Heart right ventricle (tissue), 16 donors: ENCODE results near the gene ZNF668. TPM values are rescaled to one million over a fixed set of nuclear protein-coding genes. Genes with fewer than 3 reads are reported as not detected.
"Not testable (repeated sequence)": the region's sequence is repeated elsewhere in the genome, so short reads cannot be mapped to it uniquely, and the experiment has no call there.

Experiments used
- ATAC-seq, 8 donors: fragments of 200-7000 bp; cut with Tn5 transposase; one replicate each; pipeline ENCODE4 v1.9.1; 2020; ENCODE audit warnings: mild to moderate bottlenecking in 8 of 8, moderate library complexity in 8 of 8, moderate number of reproducible peaks in 1 of 8
- DNase-seq, 2 donors: peaks; one replicate each; pipeline ENCODE4 v3.0.0-alpha.2; 2020
- H3K27ac ChIP-seq, 10 donors: fragments of 200-600 bp; sonication (generic) in 2 of 10; one replicate each; pipeline versions ENCODE4 v1.5.0 to v1.8.0; 2020 to 2022; ENCODE audit warnings: mild to moderate bottlenecking in 3 of 10
- H3K27me3 ChIP-seq, 7 donors: fragments of 200-600 bp; one replicate each; pipeline ENCODE4 v1.8.0; 2021 to 2022; ENCODE audit warnings: mild to moderate bottlenecking in 2 of 7
- H3K36me3 ChIP-seq, 9 donors: fragments of 200-600 bp; sonication (generic) in 1 of 9; one replicate each; pipeline versions ENCODE4 v1.5.0 to v1.8.0; 2020 to 2022; ENCODE audit warnings: mild to moderate bottlenecking in 2 of 9
- H3K4me1 ChIP-seq, 9 donors: fragments of 200-600 bp; sonication (generic) in 1 of 9; one replicate each; pipeline versions ENCODE4 v1.5.0 to v1.8.0; 2020 to 2022; ENCODE audit warnings: mild to moderate bottlenecking in 4 of 9
- H3K4me3 ChIP-seq, 10 donors: fragments of 200-600 bp; sonication (generic) in 2 of 10; one replicate each; pipeline versions ENCODE4 v1.5.0 to v1.8.0; 2020 to 2022; ENCODE audit warnings: mild to moderate bottlenecking in 7 of 10, moderate library complexity in 2 of 10
- H3K9me3 ChIP-seq, 11 donors: fragments of 200-600 bp in 10 of 11; sonication (generic) in 2 of 11; one replicate each; pipeline versions ENCODE4 v1.5.0 to v1.8.0; 2013 to 2022; ENCODE audit warnings: mild to moderate bottlenecking in 2 of 11, control low read depth in 1 of 11, moderate library complexity in 1 of 11
- CTCF ChIP-seq, 9 donors: fragments of 200-600 bp; sonication (generic) in 2 of 9; IDR thresholded peaks; one replicate each; pipeline versions ENCODE4 v1.5.0 to v1.8.0; 2021 to 2022; ENCODE audit warnings: antibody characterized with exemption in 9 of 9, mild to moderate bottlenecking in 5 of 9, moderate library complexity in 1 of 9
- WGBS, 2 donors: extraction: QIAGEN DNeasy Blood & Tissue Kit; methylation state at CpG; one replicate each; pipeline ENCODE4 v1.1.7; 2013; ENCODE audit warnings: inconsistent platforms in 1 of 2; 5-methylcytosine and 5-hydroxymethylcytosine counted together
- intact Hi-C, 10 donors: fragments of 100-400 bp; cut with DNase I; formaldehyde crosslinking; loops; one replicate each; pipeline versions ENCODE4 v1.11.1 to v1.14.2; 2022
- polyA plus RNA-seq, 2 donors: library from polyadenylated mRNA; stranded (reverse); fragments of 200-250 nt; gene quantifications; one replicate each; pipeline ENCODE4 v1.2.3, GENCODE V29; 2013
- total RNA-seq, 10 donors: library from RNA; stranded (reverse); fragmentation: NEBNext Ultra II Directional in 3 of 10; extraction: Animal tissue kit (Norgen Biotek cat#: 25700) in 3 of 10; gene quantifications; one replicate each; pipeline versions ENCODE4 v1.2.1 to v1.2.4, GENCODE V29; 2021 to 2023
- donor health status: Arrhythmogenic right ventricular cardiomyopathy.
- donor health status: ischemic (EF 13 %, LVEDD 7.1; RV severe dilation, severe dysfunction).
- donor health status: healthy with polysubstance abuse.
- donor health status: DM: no; HTN: yes; CAD: no.
- donor health status: DM: no; HTN: no; CAD: no.
- donor health status: ischemic (EF 25% LVEDD 6.9; RV normal size, moderate dysfunction).
- donor health status: ischemic (EF 25% LVEDD 5.7; RV mildly dilated, moderate dysfunction).
- donor health status: healthy.
- donor health status: DM: yes; HTN: yes; CAD: no.
- donor health status: Ischemic cardiomyopathy.
- donor health status: ischemic (EF 35%, LVEDD 5.7; RV mildly dilated, moderate dysfunction).
- donor health status: nonischemic (EF 11% LVEDD 7.7; RV severe dilation, severe dysfunction).
- donor health status: DM: yes; HTN: yes; CAD: no.
- donor health status: PGD.
- donor health status: ischemic (EF 29% LVEDD 5.4; RV normal size, mild dysfunction).
- donor health status: nonischemic (EF 23%, LVEDD 6.1; RV moderate dilation, normal function).

Gene ZNF668
- total and polyA plus RNA-seq, 12 donors = 3.6 to 8.2 (median 4.9) TPM

DNA sequence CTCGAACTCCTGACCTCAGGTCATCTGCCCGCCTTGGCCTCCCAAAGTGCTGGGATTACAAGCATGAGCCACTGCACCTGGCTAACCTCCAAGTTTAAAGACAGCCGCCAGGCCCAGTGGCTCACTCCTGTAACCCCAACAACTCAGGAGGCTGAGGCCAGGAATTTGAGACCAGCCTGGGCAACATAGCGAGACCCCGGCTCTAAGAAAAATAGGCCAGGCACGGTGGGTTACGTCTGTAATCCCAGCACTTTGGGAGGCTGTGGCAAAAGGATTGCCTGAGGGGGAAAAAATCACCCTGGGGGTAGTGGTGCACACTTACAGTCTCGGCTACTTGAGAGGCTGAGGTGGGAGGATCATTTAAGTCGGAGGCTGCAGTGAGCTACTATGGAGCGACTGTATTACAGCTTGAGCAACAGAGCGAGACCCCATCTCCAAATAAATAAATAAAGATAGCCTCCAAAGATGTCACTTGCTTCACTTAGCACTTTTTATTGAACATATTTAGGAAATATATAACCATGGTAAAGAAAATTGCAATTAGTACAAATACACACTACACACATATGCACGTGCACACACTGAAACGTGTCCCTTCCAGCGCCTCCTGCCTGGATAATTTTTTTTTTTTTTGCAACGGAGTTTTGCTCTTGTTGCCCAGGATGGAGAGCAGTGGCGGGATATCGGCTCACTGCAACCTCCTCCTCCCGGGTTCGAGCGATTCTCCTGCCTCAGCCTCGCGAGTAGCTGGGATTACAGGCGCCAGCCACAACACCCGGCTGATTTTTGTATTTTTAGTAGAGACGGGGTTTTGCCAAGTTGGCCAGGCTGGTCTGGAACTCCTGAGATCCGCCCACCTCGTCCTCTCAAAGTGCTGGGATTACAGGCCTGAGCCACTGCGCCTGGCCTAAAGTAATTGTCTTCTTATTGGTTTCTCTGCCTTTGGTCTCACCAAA lies 32.7 kb upstream of the ZNF668 start:
- no peak for TF ChIP-seq CTCF (IDR thresholded peaks at IDR 0.05)
- Histone ChIP-seq H3K4me1 (peaks cover 7 to 32% (median 15%) of the 10 kb centered on the region in 9 donors), H3K27ac (peak overlapping the region in 2 of 10 donors; percentile 83 to 84), H3K36me3 (peaks cover 0 to 27% (median 18%) of the 10 kb centered on the region in 9 donors), H3K4me3 (no peak overlapping the region), H3K27me3 (no peaks in the 10 kb centered on the region), H3K9me3 (no peaks in the 10 kb centered on the region)
- intact Hi-C loops = loop anchor here in 4 of 10 donors (5.0 kb wide), 2 partner anchors 34 to 36 kb away; partner anchors contain the start of genes ZNF646 (in 1 of the 4) and ZNF668 (in 1 of the 4)
- ATAC-seq (no peak), DNase-seq (no peak)
- WGBS, 2 donors = 90 to 91% methylated on average over 28 of the region's 28 CpGs

- DNase-seq (peak; percentile 88 to 92), ATAC-seq (peak; percentile 75 to 92 (median 90))
- WGBS, 2 donors = 11 to 12% methylated on average over 33 of the region's 33 CpGs
- H3K27ac ChIP-seq = peak overlapping the region in 9 of 10 donors; percentile 39 to 84 (median 74)
- H3K9me3 ChIP-seq = no peaks in the 10 kb centered on the region
- peaks cover 0 to 16% (median 8%) of the 10 kb centered on the region in 9 donors for H3K36me3 ChIP-seq
- intact Hi-C loops = loop anchor here in 4 of 10 donors (5.0 kb wide), 2 partner anchors 33 to 37 kb away; partner anchors contain the start of genes ZNF646 (in 1 of the 4) and ZNF668 (in 1 of the 4)
- H3K4me3 ChIP-seq = peak overlapping the region in 7 of 10 donors; percentile 15 to 42 (median 29)
- H3K27me3 ChIP-seq = no peaks in the 10 kb centered on the region
- peak; percentile 78 to 95 (median 84) for TF ChIP-seq CTCF (IDR thresholded peaks at IDR 0.05)
- peaks cover 7 to 32% (median 14%) of the 10 kb centered on the region in 9 donors for H3K4me1 ChIP-seq
Observed at GRCh38 chr16:31105677-31106213, 31.7 kb upstream of the ZNF668 start.

DNA sequence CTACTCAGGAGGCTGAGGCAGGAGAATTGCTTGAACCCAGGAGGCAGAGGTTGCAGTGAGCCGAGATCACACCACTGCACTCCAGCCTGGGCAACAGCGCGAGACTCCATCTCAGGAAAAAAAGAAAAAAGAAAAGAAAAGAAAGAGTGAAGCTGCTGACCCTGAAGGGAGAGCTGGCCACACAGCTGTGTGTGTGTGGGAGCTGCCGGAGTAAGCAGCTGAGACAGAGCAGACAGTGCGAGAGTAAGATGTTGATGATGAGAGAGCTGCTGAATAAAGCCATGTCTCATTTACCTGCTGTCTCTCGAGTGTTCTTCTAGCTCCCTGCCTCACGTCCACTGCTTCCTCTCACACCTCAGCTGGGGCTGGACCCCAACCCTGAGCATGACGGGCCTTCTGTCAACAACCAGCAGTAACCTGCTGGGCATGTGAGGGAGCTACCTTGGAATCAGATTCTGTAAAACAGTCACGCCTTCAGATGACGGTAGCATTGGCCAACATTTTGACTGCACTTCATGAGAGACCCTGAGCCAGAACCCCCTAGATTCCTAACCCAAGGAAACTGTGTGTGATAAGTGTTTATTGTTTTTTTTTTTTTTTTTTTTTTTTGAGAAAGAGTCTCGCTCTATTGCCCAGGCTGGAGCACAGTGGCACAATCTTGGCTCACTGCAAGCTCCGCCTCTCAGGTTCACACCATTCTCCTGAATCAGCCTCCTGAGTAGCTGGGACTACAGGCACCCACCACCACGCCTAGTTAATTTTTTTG lies 27.0 kb upstream of the ZNF668 start:
- H3K36me3 ChIP-seq, ATAC-seq, intact Hi-C loops, H3K4me3 ChIP-seq, H3K9me3 ChIP-seq, H3K27ac ChIP-seq, H3K4me1 ChIP-seq, H3K27me3 ChIP-seq, DNase-seq: not testable (repeated sequence)
- WGBS, 2 donors = 70 to 77% methylated on average over 13 of the region's 13 CpGs

DNA sequence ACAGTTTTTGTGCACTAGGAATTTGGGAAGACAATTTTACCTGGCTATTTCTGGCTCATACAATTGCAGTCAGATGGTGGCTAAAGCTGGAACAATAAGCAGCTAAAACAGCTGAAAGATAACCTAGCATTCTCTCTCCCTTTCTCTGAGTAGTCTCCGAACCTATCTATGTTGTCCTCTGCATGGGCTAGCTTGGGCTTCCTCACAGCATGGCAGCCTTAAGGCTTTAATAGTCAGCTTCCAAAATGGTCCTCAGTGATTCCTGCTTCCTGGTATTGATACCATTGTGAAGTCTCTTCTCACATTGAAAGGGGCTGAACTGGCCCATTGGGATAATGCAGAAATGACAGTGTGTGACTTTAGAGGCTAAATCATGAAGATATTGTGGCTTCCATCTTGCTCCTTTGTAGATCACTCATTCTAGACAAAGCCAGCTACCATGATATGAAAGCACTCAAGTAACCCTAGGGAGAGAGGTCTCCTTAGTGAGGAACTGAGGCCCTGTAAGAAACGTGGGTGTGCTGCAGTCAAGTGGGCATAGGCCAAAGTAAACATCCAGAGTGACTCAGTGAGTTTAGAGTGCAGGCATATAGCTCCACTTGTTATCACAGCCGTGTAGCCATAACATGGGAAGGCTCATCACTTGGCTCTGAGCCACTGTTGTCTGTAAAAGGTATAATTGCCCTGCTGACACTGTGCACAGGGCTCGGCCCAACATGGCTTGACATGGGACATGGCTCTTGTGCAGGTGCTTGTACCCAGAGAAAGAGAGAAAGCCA lies 26.0 kb upstream of the ZNF668 start:
- DNase-seq (no peak), ATAC-seq (no peak)
- no peak for TF ChIP-seq CTCF (IDR thresholded peaks at IDR 0.05)
- Histone ChIP-seq H3K27ac (no peak overlapping the region), H3K9me3 (peaks cover 0 to 9% (median 0%) of the 10 kb centered on the region in 11 donors), H3K4me1 (peaks cover 0 to 10% (median 6%) of the 10 kb centered on the region in 9 donors), H3K36me3 (no peaks in the 10 kb centered on the region), H3K4me3 (no peak overlapping the region), H3K27me3 (no peaks in the 10 kb centered on the region)
- intact Hi-C loops = loop anchor here in 1 of 10 donors (5.0 kb wide), 1 partner anchor 118 kb away; no protein-coding TSS in a partner anchor
- 59 to 64% methylated on average over 4 of the region's 4 CpGs for WGBS, 2 donors
